Measurements from ENCODE around the gene RALGPS1. TPM values are rescaled to one million over a fixed set of nuclear protein-coding genes. Genes with fewer than 3 reads are reported as not detected.

RALGPS1 gene
- total and polyA plus RNA-seq, 2 of the 8 experiments (the other 6 are each of a cell fraction or from before 2014, with no cell fraction given): 20.0 to 23.5 TPM

GRCh38 chr9:126919193-126919592, 4.6 kb downstream of the RALGPS1 start (continued):
- no peak for TF ChIP-seq TEAD4 (IDR thresholded peaks at IDR 0.05; ENCODE audit: low read depth, low read length)
- no peak for TF ChIP-seq TAF7 (optimal IDR thresholded peaks at IDR 0.05; ENCODE audit: borderline replicate concordance, low read depth, low read length)

All from H1 (cell line).